GM18951 (cell line): Measurements from ENCODE around the gene CCDC18.

Experiments
- POLR2A ChIP-seq: IDR thresholded peaks from 4 replicates; pipeline ENCODE4 v1.6.1; 2011; ENCODE audit warnings: mild to moderate bottlenecking; ENCODE audit not compliant: insufficient read length, insufficient read depth; ENCODE audit errors: extremely low read depth
- in situ Hi-C: fragments of 300-500 bp; cut with MboI; formaldehyde crosslinking; loops from one replicate; pipeline ENCODE4 v1.12.0; 2022; ENCODE audit warnings: low sequenced_read_pairs, mixed read lengths, inconsistent platforms; ENCODE audit not compliant: unreplicated experiment

The CCDC18 gene

GRCh38 chr1:93180723-93181613, at the start of gene CCDC18:
CCDC18 (plus strand) TSS chr1:93180724; CDS start chr1:93183362, 2,638 bp downstream.
- in situ Hi-C loops = no loop called here
- peak; percentile 75 for TF ChIP-seq POLR2A

- TF ChIP-seq POLR2A = no peak
- in situ Hi-C loops = no loop called here
These were observed 47.9 kb upstream of the CCDC18 start for GRCh38 chr1:93132638-93133037.

GRCh38 chr1:93136445-93136844, 44.1 kb upstream of the CCDC18 start:
- TF ChIP-seq POLR2A = no peak
- in situ Hi-C loops = no loop called here

GRCh38 chr1:93137604-93138292, 42.8 kb upstream of the CCDC18 start:
- TF ChIP-seq POLR2A = no peak
- in situ Hi-C loops = no loop called here

GRCh38 chr1:93140106-93140505, 40.4 kb upstream of the CCDC18 start:
- in situ Hi-C loops = no loop called here
- TF ChIP-seq POLR2A = no peak

- in situ Hi-C loops = no loop called here
- no peak for TF ChIP-seq POLR2A
These were observed 38.4 kb upstream of the CCDC18 start for GRCh38 chr1:93142161-93142560.

GRCh38 chr1:93143136-93143535, 37.4 kb upstream of the CCDC18 start:
- in situ Hi-C loops = no loop called here
- no peak for TF ChIP-seq POLR2A

GRCh38 chr1:93143769-93144168, 36.8 kb upstream of the CCDC18 start:
- in situ Hi-C loops = no loop called here

GRCh38 chr1:93148001-93148400, 32.5 kb upstream of the CCDC18 start:
- in situ Hi-C loops = no loop called here
- TF ChIP-seq POLR2A = no peak

More at GRCh38 chr1:93143769-93144168, 36.8 kb upstream of the CCDC18 start:
- TF ChIP-seq POLR2A = no peak

GRCh38 chr1:93150729-93151128, 29.8 kb upstream of the CCDC18 start:
- TF ChIP-seq POLR2A = no peak
- in situ Hi-C loops = no loop called here

GRCh38 chr1:93151474-93151873, 29.1 kb upstream of the CCDC18 start:
- in situ Hi-C loops = no loop called here

GRCh38 chr1:93152835-93153234, 27.7 kb upstream of the CCDC18 start:
- TF ChIP-seq POLR2A = no peak
- in situ Hi-C loops = no loop called here

More at GRCh38 chr1:93151474-93151873, 29.1 kb upstream of the CCDC18 start:
- TF ChIP-seq POLR2A = no peak

GRCh38 chr1:93154898-93155297, 25.6 kb upstream of the CCDC18 start:
- no peak for TF ChIP-seq POLR2A
- in situ Hi-C loops = no loop called here

GRCh38 chr1:93155335-93155734, 25.2 kb upstream of the CCDC18 start:
- TF ChIP-seq POLR2A = no peak
- in situ Hi-C loops = no loop called here
